Hepatocyte (in vitro differentiated cells): ENCODE results near the gene RBM6. TPM values are rescaled to one million over a fixed set of nuclear protein-coding genes. Genes with fewer than 3 reads are reported as not detected.
A peak's percentile ranks its signal among the peaks of the same experiment; 100 is the strongest.

ENCODE experiments used
- DNase-seq: peaks from one replicate; pipeline ENCODE4 v3.0.0-alpha.2; 2016; ENCODE audit warnings: low spot score
- H2AFZ ChIP-seq: fragments of 200-600 bp; sonication (generic); 2 replicates; pipeline ENCODE4 v1.6.0; 2016; ENCODE audit warnings: antibody characterized with exemption, mild to moderate bottlenecking
- H3K27ac ChIP-seq: fragments of 200-600 bp; sonication (generic); 2 replicates; pipeline ENCODE4 v1.5.1; 2016; ENCODE audit warnings: mild to moderate bottlenecking
- H3K27me3 ChIP-seq: fragments of 200-600 bp; sonication (generic); 2 replicates; pipeline ENCODE4 v1.6.1; 2016
- H3K36me3 ChIP-seq: fragments of 200-600 bp; sonication (generic); replicated peaks from 2 replicates; pipeline ENCODE4 v1.5.1; 2016; ENCODE audit warnings: low read depth; ENCODE audit not compliant: insufficient read depth
- H3K4me1 ChIP-seq: fragments of 200-600 bp; sonication (generic); 2 replicates; pipeline ENCODE4 v1.5.1; 2016; ENCODE audit warnings: mild to moderate bottlenecking, moderate library complexity; ENCODE audit not compliant: insufficient read depth
- H3K4me2 ChIP-seq: fragments of 200-600 bp; sonication (generic); 2 replicates; pipeline ENCODE4 v1.6.0; 2016
- H3K4me3 ChIP-seq: fragments of 200-600 bp; sonication (generic); 2 replicates; pipeline ENCODE4 v1.5.1; 2016; ENCODE audit warnings: mild to moderate bottlenecking
- H3K79me2 ChIP-seq: fragments of 200-600 bp; sonication (generic); 2 replicates; pipeline ENCODE4 v1.6.0; 2017; ENCODE audit warnings: mild to moderate bottlenecking
- H3K9me2 ChIP-seq: fragments of 200-600 bp; sonication (generic); replicated peaks from 2 replicates; pipeline ENCODE4 v1.6.0; 2017; ENCODE audit warnings: mild to moderate bottlenecking; ENCODE audit not compliant: insufficient read depth
- H3K9me3 ChIP-seq: fragments of 200-600 bp; sonication (generic); 2 replicates; pipeline ENCODE4 v1.5.1; 2016; ENCODE audit warnings: low read depth, mild to moderate bottlenecking
- H4K20me1 ChIP-seq: fragments of 200-600 bp; sonication (generic); 2 replicates; pipeline ENCODE4 v1.6.0; 2016; ENCODE audit warnings: mild to moderate bottlenecking; ENCODE audit not compliant: insufficient read depth, poor library complexity, severe bottlenecking
- CTCF ChIP-seq: fragments of 200-600 bp; sonication (generic); IDR thresholded peaks from 2 replicates; pipeline ENCODE4 v1.5.1; 2016; ENCODE audit warnings: antibody characterized with exemption, mild to moderate bottlenecking; ENCODE audit not compliant: poor library complexity
- EZH2 ChIP-seq: fragments of 200-600 bp; sonication (generic); IDR thresholded peaks from 2 replicates; pipeline ENCODE4 v1.6.1; 2016; ENCODE audit warnings: antibody characterized with exemption, mild to moderate bottlenecking, borderline replicate concordance
- EZH2phosphoT487 ChIP-seq: fragments of 200-600 bp; sonication (generic); IDR thresholded peaks from one replicate; pipeline ENCODE4 v1.6.1; 2018; ENCODE audit warnings: antibody characterized with exemption, mild to moderate bottlenecking, low read depth, moderate library complexity; ENCODE audit not compliant: unreplicated experiment, severe bottlenecking
- WGBS: methylation state at CpG from one replicate; pipeline ENCODE4 v1.1.6; 2016; ENCODE audit warnings: low lambda C conversion rate; ENCODE audit errors: missing lambda C conversion rate; 5-methylcytosine and 5-hydroxymethylcytosine counted together
- polyA plus RNA-seq: library from polyadenylated mRNA; unstranded; fragments of >200 nt; fragmentation: Nextera tagmentation; extraction: Ambion mirVana; gene quantifications from 2 replicates; pipeline ENCODE4 v1.2.1, GENCODE V29; 2016
- total RNA-seq: library from RNA; depleted of rRNA; stranded (reverse); fragments of >200 nt; gene quantifications from 2 replicates; pipeline ENCODE4 v1.2.3, GENCODE V29; 2014

RBM6 gene
- total and polyA plus RNA-seq, 2 experiments from 2014 or later: 47.2 to 69.0 TPM

GRCh38 chr3:49967291-49967690, 27.3 kb downstream of the RBM6 start:
- no peak for DNase-seq
- Histone ChIP-seq H3K36me3 (no peaks in the 10 kb centered on the region), H3K4me3 (no peak overlapping the region), H2AFZ (no peak overlapping the region), H3K4me2 (no peak overlapping the region), H3K79me2 (peaks cover 79% of the 10 kb centered on the region), H4K20me1 (peaks cover 19% of the 10 kb centered on the region), H3K27me3 (no peaks in the 10 kb centered on the region), H3K27ac (peak overlapping the region; percentile 28), H3K9me3 (no peaks in the 10 kb centered on the region), H3K9me2 (no peaks in the 10 kb centered on the region), H3K4me1 (no peaks in the 10 kb centered on the region)
- TF ChIP-seq CTCF: no peak
- no peak for TF ChIP-seq EZH2
- no peak for TF ChIP-seq EZH2phosphoT487
- WGBS: 83% methylated on average over 6 of the region's 6 CpGs

- TF ChIP-seq CTCF (no peak), EZH2 (no peak), EZH2phosphoT487 (no peak)
- H3K4me3 ChIP-seq: no peak overlapping the region
- peaks cover 19% of the 10 kb centered on the region for H4K20me1 ChIP-seq
- no peaks in the 10 kb centered on the region for H3K4me1 ChIP-seq
- no peak overlapping the region for H3K27ac ChIP-seq
- no peaks in the 10 kb centered on the region for H3K36me3 ChIP-seq
- peaks cover 68% of the 10 kb centered on the region for H3K79me2 ChIP-seq
- no peaks in the 10 kb centered on the region for H3K9me3 ChIP-seq
- DNase-seq: no peak
- 85% methylated on average over 8 of the region's 8 CpGs for WGBS
- no peaks in the 10 kb centered on the region for H3K27me3 ChIP-seq
- no peak overlapping the region for H3K4me2 ChIP-seq
- H3K9me2 ChIP-seq: no peaks in the 10 kb centered on the region
- no peak overlapping the region for H2AFZ ChIP-seq
Measured at GRCh38 chr3:49968346-49968745, 28.4 kb downstream of the RBM6 start.

GRCh38 chr3:49972656-49973055, 32.7 kb downstream of the RBM6 start:
- H2AFZ ChIP-seq: no peak overlapping the region
- TF ChIP-seq EZH2phosphoT487 (no peak), CTCF (no peak), EZH2 (no peak)
- no peaks in the 10 kb centered on the region for H3K4me1 ChIP-seq
- H3K27me3 ChIP-seq: no peaks in the 10 kb centered on the region
- H3K9me2 ChIP-seq: no peaks in the 10 kb centered on the region
- peaks cover 25% of the 10 kb centered on the region for H3K79me2 ChIP-seq
- H3K9me3 ChIP-seq: no peaks in the 10 kb centered on the region
- 91% methylated on average over 10 of the region's 10 CpGs for WGBS
- no peak overlapping the region for H3K4me3 ChIP-seq
- H4K20me1 ChIP-seq: peaks cover 4% of the 10 kb centered on the region
- no peaks in the 10 kb centered on the region for H3K36me3 ChIP-seq
- no peak for DNase-seq
- no peak overlapping the region for H3K4me2 ChIP-seq
- H3K27ac ChIP-seq: no peak overlapping the region

GRCh38 chr3:49976942-49977341, 37.0 kb downstream of the RBM6 start:
- 93% methylated on average over 2 of the region's 2 CpGs for WGBS
- H3K9me2 ChIP-seq: no peaks in the 10 kb centered on the region
- no peaks in the 10 kb centered on the region for H3K36me3 ChIP-seq

More at GRCh38 chr3:49976942-49977341, 37.0 kb downstream of the RBM6 start:
- peaks cover 13% of the 10 kb centered on the region for H3K79me2 ChIP-seq
- DNase-seq: no peak
- no peak overlapping the region for H3K4me2 ChIP-seq
- no peak overlapping the region for H3K4me3 ChIP-seq
- H3K27ac ChIP-seq: no peak overlapping the region
- no peaks in the 10 kb centered on the region for H3K4me1 ChIP-seq
- no peaks in the 10 kb centered on the region for H3K27me3 ChIP-seq
- H4K20me1 ChIP-seq: no peaks in the 10 kb centered on the region
- no peaks in the 10 kb centered on the region for H3K9me3 ChIP-seq
- no peak overlapping the region for H2AFZ ChIP-seq
- TF ChIP-seq CTCF (no peak), EZH2phosphoT487 (no peak), EZH2 (no peak)
